NCI-H146 treated with DMSO at 0.1 percent for 48 hours (cell line): ENCODE measurements around the gene IMMP2L.
"Not testable (repeated sequence)": the region's sequence is repeated elsewhere in the genome, so short reads cannot be mapped to it uniquely, and the experiment has no call there.

Experiments
- DNase-seq: peaks from one replicate; lab custom pipeline; 2025; ENCODE audit not compliant: unreplicated experiment; lab: John Stamatoyannopoulos, UW

The IMMP2L gene

DNA sequence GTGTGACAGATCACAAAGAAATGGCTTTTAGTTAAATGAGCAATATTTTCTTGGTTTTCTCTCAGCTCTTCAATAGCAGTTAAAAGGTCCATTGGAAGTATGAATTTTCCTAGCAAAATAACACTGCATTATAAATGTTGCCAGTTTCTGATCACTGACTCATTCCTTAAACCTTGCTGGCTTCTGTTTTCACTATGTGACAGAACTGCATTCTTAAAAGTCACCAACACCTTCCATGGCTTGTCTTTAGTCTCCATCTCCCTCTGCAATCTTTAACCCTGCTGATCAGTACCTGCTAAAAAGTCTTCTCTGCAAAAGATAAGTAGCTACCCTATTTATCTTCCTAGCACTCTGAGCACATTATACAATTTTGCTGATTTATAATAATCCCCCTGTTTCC, 876.4 kb downstream of the IMMP2L start:
- DNase-seq: no peak

DNA sequence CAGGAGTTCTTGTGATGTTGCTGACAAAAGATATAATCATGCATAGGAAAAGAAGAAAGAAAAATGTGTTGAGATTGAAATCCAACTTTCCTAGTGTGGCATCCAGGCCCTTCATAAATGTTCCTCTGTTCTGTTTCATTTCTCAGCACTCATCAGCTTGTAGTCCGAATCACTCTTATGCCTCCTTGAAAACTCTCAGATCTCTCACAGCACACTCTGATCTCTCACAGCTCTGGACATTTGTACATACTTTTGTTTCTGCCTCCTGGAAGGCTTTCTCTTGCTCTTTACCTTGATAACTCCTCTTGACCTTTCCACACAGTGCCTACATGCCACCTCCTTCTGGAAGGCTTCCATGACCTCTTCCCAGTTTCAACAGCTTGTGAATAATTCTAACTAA, 880.4 kb downstream of the IMMP2L start:
- DNase-seq: no peak

GRCh38 chr7:110677405-110677804, 884.9 kb downstream of the IMMP2L start:
- DNase-seq: no peak

- no peak for DNase-seq
Observed at GRCh38 chr7:110676785-110677184, 885.5 kb downstream of the IMMP2L start.

DNA sequence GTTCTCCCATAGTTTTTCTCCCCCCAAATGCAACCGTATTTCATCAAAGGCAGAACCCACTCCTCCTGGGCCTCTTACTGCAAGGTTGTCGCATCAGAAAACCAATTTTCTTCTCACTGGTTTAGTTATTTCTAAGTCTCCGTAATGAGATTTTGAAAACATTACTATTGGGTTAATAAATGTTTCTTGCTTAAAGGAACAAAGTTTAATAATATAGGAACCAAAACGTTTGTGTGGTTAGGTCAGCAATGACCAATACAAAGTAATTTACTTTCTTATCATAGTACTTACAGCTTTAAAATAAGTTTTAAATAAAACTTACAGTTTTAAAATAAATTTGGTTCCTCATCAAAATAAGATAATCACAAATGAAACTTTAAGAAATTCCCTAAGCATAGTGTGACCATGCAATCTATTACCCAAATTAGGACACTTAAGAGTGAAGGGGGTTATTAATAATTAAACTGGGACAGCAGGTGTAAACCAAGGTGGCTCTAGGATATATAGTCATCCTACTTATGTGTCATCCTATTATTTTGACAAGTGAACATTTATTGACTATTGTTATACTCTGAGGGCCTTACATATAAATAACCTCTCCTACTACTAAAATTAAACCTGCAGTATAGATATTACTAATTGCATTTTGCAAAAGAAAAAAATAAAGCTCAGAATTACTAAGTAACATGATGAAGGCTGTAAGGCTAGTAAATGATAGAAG, 886.7 kb downstream of the IMMP2L start:
- no peak for DNase-seq

DNA sequence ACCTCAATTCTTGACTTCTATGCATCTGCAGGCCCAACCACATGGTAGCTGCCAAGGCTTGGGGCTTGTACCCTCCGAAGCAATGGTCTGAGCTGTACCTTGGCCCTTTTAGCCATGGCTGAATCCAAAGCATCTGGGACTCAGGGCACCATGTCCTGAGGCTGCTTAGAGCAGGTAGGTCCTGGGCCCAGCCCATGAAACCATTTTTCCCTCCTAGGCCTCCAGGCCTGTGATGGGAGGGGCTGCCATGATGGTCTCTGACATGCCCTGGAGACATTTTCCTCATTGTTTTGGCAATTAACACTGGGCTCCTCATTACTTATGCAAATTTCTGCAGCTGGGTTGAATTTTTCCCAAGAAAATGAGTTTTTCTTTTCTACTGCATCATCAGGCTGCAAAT, 889.1 kb downstream of the IMMP2L start:
- no peak for DNase-seq

DNA sequence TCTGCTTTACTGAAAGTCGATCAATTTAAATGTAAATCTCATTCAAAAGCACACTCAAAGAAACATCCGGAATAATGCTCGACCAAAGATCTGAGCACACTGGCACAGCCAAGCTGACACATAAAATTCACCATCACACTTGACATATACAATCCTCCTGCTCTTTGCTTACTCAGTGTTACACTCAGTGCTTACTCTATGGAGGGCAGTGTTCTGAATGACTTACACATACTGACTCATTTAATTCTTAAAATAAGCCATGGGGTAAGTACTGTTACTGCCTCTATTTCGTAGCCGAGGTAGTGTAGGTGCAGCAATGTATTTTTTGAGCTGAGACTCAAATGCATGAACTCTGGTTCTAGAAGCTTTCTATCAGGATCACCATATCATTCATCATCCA, 892.9 kb downstream of the IMMP2L start:
- no peak for DNase-seq

- DNase-seq: no peak
Observed at GRCh38 chr7:110664803-110665202, 897.5 kb downstream of the IMMP2L start.

DNA sequence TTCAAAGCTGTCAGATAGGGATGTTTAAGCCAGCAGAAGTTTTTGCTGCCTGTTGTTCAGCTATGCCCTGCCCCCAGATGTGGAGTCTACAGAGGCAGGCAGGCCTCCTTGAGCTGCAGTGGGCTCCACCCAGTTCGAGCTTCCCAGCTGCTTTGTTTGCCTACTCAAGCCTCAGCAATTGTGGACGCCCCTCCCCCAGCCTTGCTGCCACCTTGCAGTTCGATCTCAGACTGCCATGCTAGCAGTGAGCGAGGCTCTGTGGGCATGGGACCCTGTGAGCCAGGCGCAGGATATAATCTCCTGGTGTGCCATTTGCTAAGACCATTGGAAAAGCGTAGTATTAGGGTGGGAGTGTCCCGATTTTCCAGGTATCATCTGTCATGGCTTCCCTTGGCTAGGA, 901.7 kb downstream of the IMMP2L start:
- DNase-seq: not testable (repeated sequence)

DNA sequence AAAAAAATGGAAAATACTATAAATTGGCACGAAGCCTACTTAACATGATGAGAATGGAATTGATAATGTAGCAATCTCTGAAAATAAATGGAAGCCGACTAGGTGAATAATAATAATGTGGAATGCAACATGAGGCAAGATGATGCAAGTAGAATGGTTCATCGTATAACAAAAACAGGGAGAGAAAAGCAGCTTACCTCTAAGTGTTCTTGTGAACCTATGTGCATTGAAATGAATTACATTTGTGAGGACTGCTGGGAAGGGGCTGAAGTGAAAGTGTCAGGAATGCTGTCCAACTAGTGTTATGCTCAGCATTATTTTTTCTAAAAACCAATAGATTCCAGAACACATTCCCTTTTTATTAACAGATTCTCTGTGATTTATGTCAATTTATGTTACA, 912.0 kb downstream of the IMMP2L start:
- no peak for DNase-seq

DNA sequence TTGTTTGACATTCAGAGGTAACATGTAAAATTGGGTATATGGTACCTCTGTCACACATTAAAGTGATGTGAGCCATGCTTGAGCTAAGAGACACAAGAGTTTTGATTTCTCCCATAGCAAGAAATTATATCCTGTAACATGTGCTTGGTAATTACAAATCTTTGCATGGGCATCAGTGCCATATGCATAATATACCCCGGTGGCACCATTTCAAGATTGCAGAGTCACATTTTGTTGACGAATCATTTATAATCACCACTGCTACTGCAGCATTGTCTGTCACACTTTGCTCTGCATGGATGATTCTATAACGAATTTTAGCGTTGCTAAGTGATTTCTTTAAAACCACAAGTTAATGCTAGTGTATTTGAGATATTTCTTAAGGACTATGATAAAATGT, 915.0 kb downstream of the IMMP2L start:
- no peak for DNase-seq

- no peak for DNase-seq
Observed at GRCh38 chr7:110646804-110647203, 915.5 kb downstream of the IMMP2L start.

- DNase-seq: no peak
Observed at GRCh38 chr7:110645616-110646015, 916.7 kb downstream of the IMMP2L start.

- DNase-seq: no peak
Observed at GRCh38 chr7:110645060-110645459, 917.2 kb downstream of the IMMP2L start.

- DNase-seq: no peak
Observed at GRCh38 chr7:110637252-110637651, 925.0 kb downstream of the IMMP2L start.

- DNase-seq: no peak
Observed at GRCh38 chr7:110633313-110633712, 929.0 kb downstream of the IMMP2L start.

DNA sequence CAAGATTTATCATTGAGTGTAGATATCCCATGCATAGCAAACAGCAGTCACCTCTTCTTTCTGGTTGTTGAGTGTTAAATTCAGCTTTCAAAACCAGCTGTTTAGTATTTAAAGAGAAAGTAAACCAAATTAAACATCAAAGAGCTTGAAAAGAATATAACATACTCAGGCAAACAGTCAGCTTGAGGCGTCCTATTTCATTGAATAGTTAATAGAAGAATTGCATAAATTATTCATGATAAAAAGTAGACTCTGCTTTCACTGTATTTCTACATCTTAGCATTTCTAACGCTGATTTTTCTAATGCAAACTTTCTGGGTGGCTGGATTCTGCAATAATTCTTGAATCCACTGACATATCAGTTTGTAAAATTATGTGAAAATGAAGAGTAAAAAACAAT, 935.9 kb downstream of the IMMP2L start:
- no peak for DNase-seq

- no peak for DNase-seq
Observed at GRCh38 chr7:110625294-110625693, 937.0 kb downstream of the IMMP2L start.

- DNase-seq: no peak
Observed at GRCh38 chr7:110623436-110623835, 938.9 kb downstream of the IMMP2L start.

DNA sequence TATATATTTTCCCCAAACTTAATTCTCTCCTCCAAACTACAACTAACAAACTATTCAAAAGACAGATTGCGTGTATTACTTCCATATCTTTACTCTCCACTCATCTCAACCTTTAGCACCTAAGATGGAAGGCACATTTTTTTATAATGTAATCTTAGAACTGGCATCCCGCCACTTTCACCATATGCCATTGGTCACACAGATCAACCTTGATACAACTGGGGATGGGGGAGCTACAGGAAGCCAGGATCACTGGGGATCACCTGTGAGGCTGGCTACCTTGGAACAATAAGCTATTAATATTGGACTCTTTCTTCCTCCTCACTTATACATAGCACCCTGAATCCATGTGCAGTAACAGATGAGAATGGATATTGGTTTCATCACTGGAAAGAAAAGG, 941.0 kb downstream of the IMMP2L start:
- no peak for DNase-seq

DNA sequence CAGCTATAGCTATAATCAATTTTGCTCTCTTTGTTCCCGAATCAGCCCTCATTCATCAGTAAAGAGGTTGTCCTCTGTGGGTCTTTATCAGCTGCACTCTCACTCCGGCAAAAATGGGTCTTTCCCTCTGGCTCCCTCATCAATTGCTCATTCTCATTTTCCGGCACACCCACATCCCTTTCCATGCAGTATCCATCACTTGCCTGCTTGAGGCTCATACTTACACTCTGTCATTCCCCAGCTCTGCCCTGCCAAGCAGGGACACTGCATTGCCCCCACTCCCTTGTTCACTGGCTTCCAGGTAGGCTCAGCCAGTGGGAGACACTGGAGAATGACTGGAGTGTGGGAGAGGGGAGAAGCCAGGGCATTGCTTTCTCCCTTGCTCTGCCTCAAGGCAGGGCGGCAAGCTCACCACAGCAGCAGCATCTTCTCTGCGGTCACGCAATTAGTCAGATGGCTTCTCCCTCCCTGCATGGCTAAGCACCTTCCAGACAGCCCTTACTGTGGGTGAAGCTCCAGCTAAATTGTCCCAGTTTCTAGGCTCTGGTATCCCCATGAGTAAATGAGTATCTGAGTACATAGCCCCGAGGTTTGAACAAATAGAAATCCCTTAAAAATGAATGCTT, 942.1 kb downstream of the IMMP2L start:
- DNase-seq: no peak
